HepG2 (cell line): ENCODE data around the gene ATP1A1. TPM values are rescaled to one million over a fixed set of nuclear protein-coding genes. Genes with fewer than 3 reads are reported as not detected.

Source experiments
- ATAC-seq: fragments of 200-7000 bp; cut with Tn5 transposase; 3 replicates; pipeline ENCODE4 v1.9.1; 2020; ENCODE audit warnings: mild to moderate bottlenecking, moderate library complexity
- BruUV-seq: library from RNA; stranded (reverse); fragments of 400-500 nt; replicated peaks from 2 replicates; lab custom pipeline; 2021; lab: Mats Ljungman, UMichigan
- CTCF ChIA-PET: fragments of 300-600 bp; formaldehyde crosslinking; extraction: SDS; loops from one replicate; lab custom pipeline; 2021; ENCODE audit warnings: low total read pairs, inconsistent platforms, low intra/inter-chr PET ratio; lab: Yijun Ruan, JAX
- POLR2A ChIA-PET: fragments of 350-600 bp; sonication (Branson Sonifier 250); formaldehyde crosslinking; loops from one replicate; lab custom pipeline; 2020; ENCODE audit warnings: antibody characterized with exemption, inconsistent platforms; lab: Yijun Ruan, JAX
- DNase-seq: peaks from one replicate; pipeline ENCODE4 v3.0.0-alpha.2; 2015; ENCODE audit warnings: low spot score
- FAIRE-seq: peaks from 3 replicates; lab custom pipeline; 2011; peaks lifted over from hg19 to GRCh38; lab: Jason Lieb, UNC
- H2AFZ ChIP-seq: one replicate; pipeline ENCODE4 v1.6.1; 2011; ENCODE audit warnings: low read length, inconsistent platforms
- H3K27ac ChIP-seq: fragments of 300-600 bp; 3 replicates; pipeline ENCODE4 v1.8.0; 2011; ENCODE audit warnings: mixed run types, mild to moderate bottlenecking, mixed read lengths, low read length, inconsistent platforms; ENCODE audit not compliant: insufficient read depth; ENCODE audit errors: extremely low read length
- H3K27me3 ChIP-seq, 2 experiments: fragments of 200-600 bp in 1 of 2; 2 replicates in 1 of 2; 3 replicates in 1 of 2; pipeline versions ENCODE4 v1.6.0 to v1.8.0; 2011; ENCODE audit warnings: low read length in 2 of 2, mild to moderate bottlenecking in 2 of 2, moderate library complexity in 2 of 2, inconsistent platforms in 1 of 2; ENCODE audit not compliant: insufficient read depth in 2 of 2, control insufficient read depth in 1 of 2
- H3K36me3 ChIP-seq, 2 experiments: fragments of 200-600 bp in 1 of 2; replicated peaks in 1 of 2; 2 replicates in 1 of 2; 3 replicates in 1 of 2; pipeline versions ENCODE4 v1.5.1 to v1.8.0; 2011; ENCODE audit warnings: low read length in 2 of 2, inconsistent platforms in 1 of 2; ENCODE audit not compliant: insufficient read depth in 2 of 2, control insufficient read depth in 1 of 2
- H3K4me1 ChIP-seq: 2 replicates; pipeline ENCODE4 v1.5.1; 2012; ENCODE audit warnings: low read length, inconsistent platforms; ENCODE audit not compliant: insufficient read depth
- H3K4me2 ChIP-seq: 2 replicates; pipeline ENCODE4 v1.6.0; 2011; ENCODE audit warnings: low read depth, low read length, inconsistent platforms
- H3K4me3 ChIP-seq, 3 experiments: fragments of 200-600 bp in 1 of 3; sonication (generic), shearing (Covaris generic) in 1 of 3; replicated peaks in 1 of 3; 2 replicates each; pipeline ENCODE4 v1.5.1; 2011 to 2016; ENCODE audit warnings: low read length in 3 of 3, inconsistent platforms in 2 of 3, low read depth in 2 of 3, mild to moderate bottlenecking in 2 of 3, control low read depth in 1 of 3, mixed read lengths in 1 of 3; ENCODE audit not compliant: insufficient read depth in 1 of 3
- H3K79me2 ChIP-seq: one replicate; pipeline ENCODE4 v1.6.1; 2011; ENCODE audit warnings: low read length, inconsistent platforms; ENCODE audit not compliant: insufficient read depth
- H3K9ac ChIP-seq: 2 replicates; pipeline ENCODE4 v1.6.0; 2011; ENCODE audit warnings: mild to moderate bottlenecking, low read depth, low read length, inconsistent platforms; ENCODE audit not compliant: insufficient read depth
- H3K9me3 ChIP-seq: 2 replicates; pipeline ENCODE4 v1.5.1; 2012; ENCODE audit warnings: mild to moderate bottlenecking, low read length
- H4K20me1 ChIP-seq: 2 replicates; pipeline ENCODE4 v1.6.0; 2011; ENCODE audit warnings: inconsistent platforms, mild to moderate bottlenecking, low read length, moderate library complexity; ENCODE audit not compliant: insufficient read depth
- ATF7 ChIP-seq, 2 experiments: fragments of 450-650 bp in 1 of 2; sonication (generic) in 1 of 2; formaldehyde crosslinking in 1 of 2; IDR thresholded peaks; 2 replicates each; pipeline versions ENCODE4 v1.4.0 to v1.6.1; 2016 to 2020; ENCODE audit warnings: antibody characterized with exemption in 1 of 2, mild to moderate bottlenecking in 1 of 2, missing genetic modification reagents in 1 of 2
- CEBPB ChIP-seq: IDR thresholded peaks from 2 replicates; pipeline ENCODE4 v1.6.1; 2011; ENCODE audit warnings: low read depth, low read length, improper control_type of control experiment, borderline replicate concordance
- EED ChIP-seq: sonication (generic); formaldehyde crosslinking; IDR thresholded peaks from 2 replicates; pipeline ENCODE4 v1.5.0; 2020; ENCODE audit warnings: mild to moderate bottlenecking, missing genetic modification reagents
- ELF1 ChIP-seq: sonication (generic); formaldehyde crosslinking; IDR thresholded peaks from 2 replicates; pipeline ENCODE4 v1.4.0; 2020; ENCODE audit warnings: missing genetic modification reagents
- HOXA3 ChIP-seq: sonication (generic); formaldehyde crosslinking; IDR thresholded peaks from 2 replicates; pipeline ENCODE4 v1.5.0; 2020; ENCODE audit warnings: missing genetic modification reagents
- PAWR ChIP-seq: sonication (generic); formaldehyde crosslinking; IDR thresholded peaks from 2 replicates; pipeline ENCODE4 v1.4.0; 2020; ENCODE audit warnings: missing genetic modification reagents, mild to moderate bottlenecking, borderline replicate concordance
- SNRNP70 ChIP-seq: fragments of 200-400 bp; formaldehyde crosslinking; IDR thresholded peaks from 2 replicates; pipeline ENCODE4 v1.6.1; 2017; ENCODE audit warnings: mild to moderate bottlenecking, low read depth, low read length, moderate library complexity
- WGBS: methylation state at CpG from one replicate; pipeline ENCODE4 v1.1.6; 2017; ENCODE audit warnings: low lambda C conversion rate; 5-methylcytosine and 5-hydroxymethylcytosine counted together
- in situ Hi-C: cut with HindIII; loops from 2 replicates; pipeline ENCODE4 v1.10.0; 2017; ENCODE audit warnings: low pct_unique_long_range_greater_than_20kb; ENCODE audit not compliant: extremely low pct_ligation_motif_present
- intact Hi-C: fragments of 100-400 bp; cut with micrococcal nuclease; formaldehyde crosslinking; loops from one replicate; pipeline ENCODE4 v1.10.0; 2022; ENCODE audit not compliant: unreplicated experiment
- polyA plus RNA-seq, 8 experiments: library from polyadenylated mRNA; depleted of rRNA in 3 of 8; stranded (reverse) in 7 of 8; unstranded in 1 of 8; fragments of >200 nt; fragmentation: Illumina TruSeq in 4 of 8; extraction: Trizol in 4 of 8; gene quantifications; 2 replicates each; pipeline versions ENCODE4 v1.2.1 to v1.2.3, GENCODE V29; 2011 to 2016; ENCODE audit warnings: low read depth in 4 of 8, missing spikeins in 1 of 8, mixed read lengths in 1 of 8; ENCODE audit not compliant: insufficient read depth in 1 of 8
- total RNA-seq, 5 experiments: library from RNA; depleted of rRNA; stranded (reverse); fragments of >200 nt; fragmentation: Illumina TruSeq; extraction: Trizol; gene quantifications; 2 replicates each; pipeline ENCODE4 v1.2.3, GENCODE V29; 2016; ENCODE audit warnings: low read depth in 1 of 5
- TF ChIP-seq, protein P1 (sequence below): fragments of 450-650 bp; IDR thresholded peaks from 2 replicates; pipeline ENCODE4 v1.6.1; 2017; ENCODE audit warnings: mild to moderate bottlenecking

Gene ATP1A1
- total and polyA plus RNA-seq, 2 of the 13 experiments (the other 11 are each of a cell fraction or from before 2014, with no cell fraction given): 280 to 705 TPM

DNA sequence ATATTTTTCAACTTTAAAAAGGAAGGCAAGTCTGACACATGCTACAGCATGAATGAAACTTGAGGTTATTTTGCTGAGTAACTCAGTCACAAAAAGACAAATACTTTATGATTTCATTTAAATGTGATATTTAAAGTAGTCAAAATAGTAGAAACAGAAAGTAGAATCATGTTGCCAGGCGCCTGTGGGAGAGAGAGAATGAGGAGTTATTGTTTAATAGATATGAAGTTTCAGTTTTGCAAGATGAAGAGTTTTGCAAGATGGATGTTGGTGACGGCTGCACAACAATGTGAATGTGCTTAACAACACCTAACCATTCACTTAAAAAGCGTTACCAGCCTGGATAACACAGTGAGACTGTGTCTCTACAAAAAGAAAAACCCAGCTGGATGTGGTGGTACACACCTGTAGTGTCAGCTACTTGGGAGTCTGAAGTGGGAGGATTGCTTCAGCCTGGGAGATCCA lies 20.7 kb upstream of the ATP1A1 start (continued):
- TF ChIP-seq, protein P1, sequence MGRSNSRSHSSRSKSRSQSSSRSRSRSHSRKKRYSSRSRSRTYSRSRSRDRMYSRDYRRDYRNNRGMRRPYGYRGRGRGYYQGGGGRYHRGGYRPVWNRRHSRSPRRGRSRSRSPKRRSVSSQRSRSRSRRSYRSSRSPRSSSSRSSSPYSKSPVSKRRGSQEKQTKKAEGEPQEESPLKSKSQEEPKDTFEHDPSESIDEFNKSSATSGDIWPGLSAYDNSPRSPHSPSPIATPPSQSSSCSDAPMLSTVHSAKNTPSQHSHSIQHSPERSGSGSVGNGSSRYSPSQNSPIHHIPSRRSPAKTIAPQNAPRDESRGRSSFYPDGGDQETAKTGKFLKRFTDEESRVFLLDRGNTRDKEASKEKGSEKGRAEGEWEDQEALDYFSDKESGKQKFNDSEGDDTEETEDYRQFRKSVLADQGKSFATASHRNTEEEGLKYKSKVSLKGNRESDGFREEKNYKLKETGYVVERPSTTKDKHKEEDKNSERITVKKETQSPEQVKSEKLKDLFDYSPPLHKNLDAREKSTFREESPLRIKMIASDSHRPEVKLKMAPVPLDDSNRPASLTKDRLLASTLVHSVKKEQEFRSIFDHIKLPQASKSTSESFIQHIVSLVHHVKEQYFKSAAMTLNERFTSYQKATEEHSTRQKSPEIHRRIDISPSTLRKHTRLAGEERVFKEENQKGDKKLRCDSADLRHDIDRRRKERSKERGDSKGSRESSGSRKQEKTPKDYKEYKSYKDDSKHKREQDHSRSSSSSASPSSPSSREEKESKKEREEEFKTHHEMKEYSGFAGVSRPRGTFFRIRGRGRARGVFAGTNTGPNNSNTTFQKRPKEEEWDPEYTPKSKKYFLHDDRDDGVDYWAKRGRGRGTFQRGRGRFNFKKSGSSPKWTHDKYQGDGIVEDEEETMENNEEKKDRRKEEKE: no peak

DNA sequence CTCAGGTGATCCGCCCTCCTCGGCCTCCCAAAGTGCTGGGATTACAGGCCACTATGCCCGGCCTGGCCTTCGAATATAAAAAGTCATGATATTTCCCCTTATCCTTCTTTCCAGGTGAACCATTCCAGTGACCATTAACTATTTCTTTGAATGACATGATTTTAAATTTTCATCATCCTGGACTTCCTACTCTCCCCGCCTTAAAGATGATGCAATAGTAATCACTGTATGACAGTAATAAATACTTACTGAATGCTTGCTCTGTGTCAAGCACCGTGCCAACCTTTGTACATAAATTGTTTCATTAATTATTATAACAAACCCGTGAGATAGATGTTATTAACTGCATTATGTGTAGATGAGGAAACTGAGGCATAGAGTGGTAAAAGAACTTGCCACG lies 19.9 kb upstream of the ATP1A1 start:
- BruUV-seq: no TSS peak
- ChIA-PET POLR2A (no interaction called here), CTCF (no interaction called here)
- in situ Hi-C loops: no loop called here
- Histone ChIP-seq H3K79me2 (no peaks in the 10 kb centered on the region), H3K4me3 (no peak overlapping the region), H3K9me3 (no peaks in the 10 kb centered on the region), H3K36me3 (no peaks in the 10 kb centered on the region), H3K27ac (no peak overlapping the region), H3K4me2 (no peak overlapping the region), H3K9ac (no peak overlapping the region), H3K27me3 (peaks cover 0 to 3% of the 10 kb centered on the region in 2 experiments; a peak in 2 of 5 replicates), H2AFZ (no peak overlapping the region), H4K20me1 (no peaks in the 10 kb centered on the region), H3K4me1 (no peaks in the 10 kb centered on the region)
- 52% methylated on average over 8 of the region's 8 CpGs for WGBS
- intact Hi-C loops: no loop called here
- FAIRE-seq (no peak), ATAC-seq (no peak), DNase-seq (no peak)
- no peak for TF ChIP-seq EED (CRISPR knock-in tag)
- TF ChIP-seq ELF1 (CRISPR knock-in tag): no peak
- no peak for TF ChIP-seq SNRNP70
- no peak for TF ChIP-seq PAWR (CRISPR knock-in tag)
- TF ChIP-seq ATF7 (IDR thresholded peaks at IDR 0.05): peak; percentile 75
- TF ChIP-seq ATF7 (CRISPR knock-in tag; IDR thresholded peaks at IDR 0.05): no peak
- TF ChIP-seq CEBPB: peak; percentile 68
- no peak for TF ChIP-seq HOXA3 (CRISPR knock-in tag)
